Activated CD8-positive, alpha-beta memory T cell treated with anti-CD3 and anti-CD28 coated beads, Interleukin-2, amount 50 U/mL, for 24 hours (primary cell): ENCODE measurements around the gene TMEM150C.
"Not testable (repeated sequence)": the region's sequence is repeated elsewhere in the genome, so short reads cannot be mapped to it uniquely, and the experiment has no call there.

Source experiments
- DNase-seq: peaks from one replicate; pipeline ENCODE4 v3.0.0-alpha.2; 2020; ENCODE audit errors: extremely low read depth

TMEM150C gene

GRCh38 chr4:82569076-82569475, 7.3 kb upstream of the TMEM150C start:
- DNase-seq: no peak

- no peak for DNase-seq
These were observed 5.7 kb upstream of the TMEM150C start for GRCh38 chr4:82567444-82567843.

GRCh38 chr4:82562564-82562854, 721 bp upstream of the TMEM150C start:
- DNase-seq: no peak

DNA sequence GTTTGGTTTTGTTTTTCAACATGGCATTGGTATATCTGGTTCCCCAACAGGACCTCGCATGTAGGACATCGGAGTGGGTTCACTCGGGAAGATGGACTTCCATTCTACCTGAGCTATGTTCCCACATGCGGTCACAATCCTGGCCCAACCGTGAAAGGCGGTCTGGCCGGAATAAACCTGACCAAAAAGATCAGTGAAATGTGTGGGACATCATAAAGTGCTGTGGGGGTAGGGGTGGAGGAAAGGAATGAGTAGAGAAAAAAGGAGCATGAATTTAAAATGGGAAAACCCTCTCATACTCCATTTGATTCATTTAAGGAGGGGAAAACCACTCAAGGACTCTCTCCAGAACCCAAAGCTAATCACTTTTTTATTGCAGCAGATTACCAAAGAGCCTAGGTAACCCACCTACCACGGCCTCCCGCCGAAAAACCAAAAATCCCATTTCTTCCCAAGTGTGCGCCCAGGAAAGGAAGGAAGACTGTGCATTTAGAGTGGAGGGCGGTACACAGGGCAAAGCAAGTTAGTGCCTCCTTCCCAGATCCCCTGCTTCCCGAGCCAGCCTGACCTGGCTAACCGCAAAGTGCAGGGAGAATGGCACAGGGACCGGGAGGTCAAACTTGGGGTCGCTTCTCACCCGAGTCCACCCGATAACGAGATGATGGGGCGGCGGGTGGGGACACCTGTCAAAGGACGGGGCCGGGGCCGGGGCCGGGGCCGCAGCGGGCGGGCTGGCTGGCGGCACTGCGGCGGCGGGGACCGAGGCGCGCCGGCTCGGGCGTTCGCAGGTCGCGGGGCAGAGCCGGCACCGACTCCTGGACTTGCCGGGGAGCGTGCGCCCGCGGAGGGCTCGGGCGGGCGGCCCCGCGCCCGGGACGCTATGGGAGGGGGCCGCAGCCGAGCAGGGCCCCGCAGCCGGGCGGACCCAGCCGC, 669 bp downstream of the TMEM150C start:
- DNase-seq: no peak

DNA sequence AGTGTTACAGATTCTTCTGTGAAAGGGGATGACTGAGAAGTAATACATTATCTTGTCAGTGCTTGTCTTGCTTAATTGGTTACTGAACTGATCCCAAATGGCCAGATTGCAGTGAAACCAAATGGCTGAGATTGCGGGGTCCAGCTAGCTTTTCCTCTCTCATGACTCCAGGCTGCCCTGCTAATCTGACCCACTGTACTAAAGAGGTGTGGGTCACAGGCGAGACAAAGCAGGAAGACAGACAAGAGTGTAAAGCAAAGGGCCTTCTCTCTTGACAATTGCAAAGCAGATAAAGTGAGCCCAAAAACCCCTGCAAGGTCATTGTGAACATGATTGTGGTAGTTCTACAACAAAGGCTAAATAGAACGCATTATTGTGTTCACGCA, 2.1 kb downstream of the TMEM150C start:
- no peak for DNase-seq

DNA sequence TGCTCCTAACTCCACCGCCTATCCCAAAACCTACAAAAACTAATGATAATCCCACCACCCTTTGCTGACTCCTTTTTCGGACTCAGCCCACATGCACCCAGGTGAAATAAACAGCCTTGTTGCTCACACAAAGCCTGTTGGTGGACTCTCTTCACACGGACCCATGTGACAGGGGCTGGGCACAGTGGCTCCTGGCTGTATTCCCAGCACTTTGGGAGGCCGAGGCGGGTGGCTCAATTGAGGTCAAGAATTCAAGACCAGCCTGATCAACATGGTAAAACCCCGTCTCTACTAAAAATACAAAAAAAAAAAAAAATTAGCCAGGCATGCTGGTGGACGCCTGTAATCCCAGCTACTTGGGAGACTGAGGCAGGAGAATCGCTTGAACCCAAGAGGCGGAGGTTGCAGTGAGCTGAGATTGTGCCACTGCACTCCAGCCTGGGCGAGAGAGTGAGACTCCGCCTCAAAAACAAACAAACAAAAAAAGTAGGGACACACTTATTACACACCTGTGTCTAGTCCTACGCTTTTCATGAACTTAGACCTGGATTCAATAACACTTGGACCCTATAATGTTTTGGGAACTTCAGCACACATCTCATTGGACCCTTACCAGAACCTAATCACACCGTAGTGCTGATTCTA, 2.6 kb downstream of the TMEM150C start:
- DNase-seq: not testable (repeated sequence)

GRCh38 chr4:82555276-82555675, 6.5 kb downstream of the TMEM150C start:
- DNase-seq: no peak

- DNase-seq: no peak
These were observed 8.8 kb downstream of the TMEM150C start for GRCh38 chr4:82553020-82553419.

DNA sequence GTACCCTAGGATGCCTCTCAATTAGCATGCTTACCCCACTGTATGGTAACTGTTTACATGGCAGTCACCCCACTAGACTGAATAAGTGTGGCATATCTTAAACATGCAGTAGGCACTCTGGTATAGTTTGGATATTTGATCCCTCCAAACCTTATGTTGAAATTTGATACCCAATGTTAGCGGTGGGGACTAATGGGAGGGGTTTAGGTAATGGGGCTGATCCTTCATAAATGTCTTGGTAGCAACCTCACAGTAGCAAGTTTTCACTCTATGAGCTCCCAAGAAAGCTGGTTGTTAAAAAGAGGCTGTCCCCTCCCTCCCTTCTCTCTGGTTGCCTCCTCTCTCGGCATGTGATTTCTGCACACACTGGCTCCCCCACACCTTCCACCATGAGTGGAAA, 10.1 kb downstream of the TMEM150C start:
- DNase-seq: no peak

GRCh38 chr4:82547850-82548249, 13.9 kb downstream of the TMEM150C start:
- DNase-seq: not testable (repeated sequence)

DNA sequence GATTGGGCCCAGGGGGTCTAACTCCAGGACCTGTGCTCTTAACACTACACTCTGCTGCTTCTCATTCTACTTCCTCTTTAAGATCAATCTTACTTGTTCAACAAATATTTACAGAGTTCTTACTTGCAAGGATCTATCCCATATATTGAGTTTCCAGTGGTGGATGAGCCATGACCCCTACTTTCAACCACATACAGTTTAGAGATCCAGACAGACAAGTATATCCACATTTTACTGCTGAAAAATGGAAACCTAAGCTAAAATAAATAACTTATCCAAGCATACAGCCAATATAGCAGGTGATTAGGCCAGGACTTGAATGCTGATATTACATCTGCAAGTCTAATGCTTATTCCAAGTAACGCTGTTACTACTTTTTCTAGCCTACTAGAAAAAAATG, 18.7 kb downstream of the TMEM150C start:
- no peak for DNase-seq

DNA sequence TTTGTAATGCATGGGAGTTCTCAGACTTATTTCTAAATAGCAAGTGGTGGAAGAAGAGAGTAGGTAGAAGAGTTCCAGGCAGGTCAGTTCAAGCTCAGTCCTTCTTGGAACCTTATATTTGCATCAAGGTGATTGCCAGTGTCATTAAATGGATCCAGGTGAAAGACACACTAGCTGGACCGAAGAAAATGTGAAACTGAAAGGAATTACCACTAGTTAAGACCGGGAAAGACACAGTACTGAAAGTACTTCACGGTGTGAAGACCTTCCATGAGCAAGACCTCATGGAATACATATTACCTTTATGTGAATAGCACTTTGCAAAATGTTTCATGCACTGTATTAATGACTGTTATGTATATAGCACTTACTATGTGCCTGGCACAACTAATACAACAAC, 19.1 kb downstream of the TMEM150C start:
- no peak for DNase-seq

GRCh38 chr4:82529322-82529721, 32.5 kb downstream of the TMEM150C start:
- no peak for DNase-seq

- no peak for DNase-seq
These were observed 32.9 kb downstream of the TMEM150C start for GRCh38 chr4:82528868-82529267.

GRCh38 chr4:82528074-82528473, 33.7 kb downstream of the TMEM150C start:
- no peak for DNase-seq

GRCh38 chr4:82525307-82525911, 36.4 kb downstream of the TMEM150C start:
- DNase-seq: no peak

DNA sequence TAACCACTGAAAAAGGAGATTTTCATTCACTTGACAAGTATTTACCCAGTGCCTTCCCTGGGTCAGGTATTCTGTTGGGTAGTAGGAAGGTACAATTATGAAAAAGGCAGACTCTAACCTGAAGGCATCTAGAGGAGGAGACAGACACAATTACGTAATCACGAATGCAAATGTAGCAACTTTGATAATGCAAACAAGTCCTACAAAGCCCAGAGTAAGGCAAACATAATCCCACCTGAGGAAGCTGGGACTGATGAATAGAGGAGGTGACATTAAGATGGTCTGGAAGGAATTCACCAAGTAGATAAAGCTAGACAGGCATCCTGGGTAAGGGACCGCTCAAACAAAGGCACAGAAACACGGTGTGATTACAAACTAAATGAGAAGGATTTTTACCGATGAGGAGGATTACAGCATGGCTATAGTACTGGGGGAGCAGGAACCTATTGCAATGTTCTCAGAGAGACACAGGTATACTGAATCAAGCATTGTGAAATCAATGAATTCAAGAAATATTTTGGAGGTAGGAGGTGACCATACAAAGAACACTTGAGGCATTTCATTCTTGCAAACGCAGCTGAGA, 37.1 kb downstream of the TMEM150C start:
- DNase-seq: no peak

GRCh38 chr4:82523179-82523578, 38.6 kb downstream of the TMEM150C start:
- DNase-seq: no peak

- DNase-seq: no peak
These were observed 39.3 kb downstream of the TMEM150C start for GRCh38 chr4:82522472-82522871.

GRCh38 chr4:82521283-82521682, 40.5 kb downstream of the TMEM150C start:
- no peak for DNase-seq

GRCh38 chr4:82519776-82520175, 42.0 kb downstream of the TMEM150C start:
- DNase-seq: no peak

- no peak for DNase-seq
These were observed 42.7 kb downstream of the TMEM150C start for GRCh38 chr4:82519072-82519471.

DNA sequence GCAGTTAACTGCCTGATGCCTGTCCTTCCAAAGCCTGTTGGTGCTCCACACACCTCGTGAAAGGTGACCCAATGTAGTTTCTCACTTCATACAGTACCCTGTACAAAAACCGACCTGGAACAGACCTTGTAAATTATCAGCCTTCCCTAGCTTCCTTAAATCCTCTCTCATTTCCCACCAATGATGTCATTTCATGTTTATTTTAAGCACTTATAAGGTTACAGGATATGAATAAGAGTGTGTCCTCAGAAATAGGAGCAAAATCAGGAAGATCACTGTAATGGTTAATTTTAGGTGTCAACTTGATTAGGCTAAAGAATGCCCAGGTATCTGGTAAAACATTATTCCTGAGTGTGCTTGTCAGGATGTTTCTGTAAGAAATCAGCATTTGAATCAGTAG, 44.7 kb downstream of the TMEM150C start:
- DNase-seq: no peak
